NCI-H1105 treated with DMSO at 0.1 percent for 48 hours (cell line): Measurements from ENCODE around the gene TARBP1.
"Not testable (repeated sequence)": the region's sequence is repeated elsewhere in the genome, so short reads cannot be mapped to it uniquely, and the experiment has no call there.

Experiments used
- DNase-seq: peaks from one replicate; lab custom pipeline; 2025; lab: John Stamatoyannopoulos, UW

TARBP1 gene

GRCh38 chr1:234504969-234505768, 26.2 kb upstream of the TARBP1 start:
- DNase-seq: no peak

- DNase-seq: not testable (repeated sequence)
Measured at GRCh38 chr1:234504251-234504650, 25.3 kb upstream of the TARBP1 start.

- DNase-seq: no peak
Measured at GRCh38 chr1:234503193-234504050, 24.4 kb upstream of the TARBP1 start.

GRCh38 chr1:234502785-234503184, 23.8 kb upstream of the TARBP1 start:
- DNase-seq: no peak

- DNase-seq: no peak
Measured at GRCh38 chr1:234500269-234500668, 21.3 kb upstream of the TARBP1 start.

- no peak for DNase-seq
Measured at GRCh38 chr1:234499943-234500245, 20.9 kb upstream of the TARBP1 start.

- DNase-seq: peak; percentile 60
Measured at GRCh38 chr1:234499119-234499942, 20.4 kb upstream of the TARBP1 start.

GRCh38 chr1:234498448-234499118, 19.6 kb upstream of the TARBP1 start:
- no peak for DNase-seq

GRCh38 chr1:234497589-234497988, 18.6 kb upstream of the TARBP1 start:
- DNase-seq: no peak

- DNase-seq: no peak
Measured at GRCh38 chr1:234495231-234495990, 16.4 kb upstream of the TARBP1 start.

GRCh38 chr1:234494049-234494448, 15.1 kb upstream of the TARBP1 start:
- DNase-seq: no peak

- DNase-seq: no peak
Measured at GRCh38 chr1:234490793-234491479, 12.0 kb upstream of the TARBP1 start.

GRCh38 chr1:234489698-234490077, 10.7 kb upstream of the TARBP1 start:
- no peak for DNase-seq

- no peak for DNase-seq
Measured at GRCh38 chr1:234489007-234489697, 10.2 kb upstream of the TARBP1 start.

GRCh38 chr1:234488054-234489006, 9.4 kb upstream of the TARBP1 start:
- no peak for DNase-seq

GRCh38 chr1:234486858-234487840, 8.2 kb upstream of the TARBP1 start:
- no peak for DNase-seq

GRCh38 chr1:234484991-234485739, 6.2 kb upstream of the TARBP1 start:
- no peak for DNase-seq
